GM20000 (cell line): Measurements from ENCODE around the gene TSC22D2.

ENCODE experiments used
- DNase-seq: peaks from one replicate; pipeline ENCODE4 v3.0.0; 2012; ENCODE audit warnings: low spot score
- TF ChIP-seq, protein P1 (sequence below): IDR thresholded peaks from 2 replicates; pipeline ENCODE4 v1.5.1; 2012; ENCODE audit warnings: mild to moderate bottlenecking, control low read depth; ENCODE audit errors: extremely low read depth, missing control alignments

TSC22D2 gene

DNA sequence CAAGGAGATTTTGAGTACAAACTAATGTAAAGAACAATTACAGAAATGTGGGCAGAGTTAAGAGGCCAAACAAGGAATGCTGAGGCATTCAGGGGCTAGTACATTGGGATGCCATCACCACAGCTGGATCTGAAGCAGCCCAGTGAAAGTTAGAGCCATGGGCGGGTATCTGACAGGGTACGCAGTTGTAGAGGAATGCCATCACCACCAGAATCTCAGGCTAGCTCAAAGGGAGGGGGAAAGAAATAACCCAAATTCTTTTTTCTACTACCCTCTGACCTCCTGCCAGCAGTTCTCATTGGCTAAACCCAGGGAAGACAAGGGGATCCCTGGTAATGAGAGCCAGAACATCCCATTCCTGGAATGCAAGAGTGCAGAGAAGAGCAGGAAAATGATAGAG is 9.0 kb upstream of the TSC22D2 start:
- TF ChIP-seq, protein P1, sequence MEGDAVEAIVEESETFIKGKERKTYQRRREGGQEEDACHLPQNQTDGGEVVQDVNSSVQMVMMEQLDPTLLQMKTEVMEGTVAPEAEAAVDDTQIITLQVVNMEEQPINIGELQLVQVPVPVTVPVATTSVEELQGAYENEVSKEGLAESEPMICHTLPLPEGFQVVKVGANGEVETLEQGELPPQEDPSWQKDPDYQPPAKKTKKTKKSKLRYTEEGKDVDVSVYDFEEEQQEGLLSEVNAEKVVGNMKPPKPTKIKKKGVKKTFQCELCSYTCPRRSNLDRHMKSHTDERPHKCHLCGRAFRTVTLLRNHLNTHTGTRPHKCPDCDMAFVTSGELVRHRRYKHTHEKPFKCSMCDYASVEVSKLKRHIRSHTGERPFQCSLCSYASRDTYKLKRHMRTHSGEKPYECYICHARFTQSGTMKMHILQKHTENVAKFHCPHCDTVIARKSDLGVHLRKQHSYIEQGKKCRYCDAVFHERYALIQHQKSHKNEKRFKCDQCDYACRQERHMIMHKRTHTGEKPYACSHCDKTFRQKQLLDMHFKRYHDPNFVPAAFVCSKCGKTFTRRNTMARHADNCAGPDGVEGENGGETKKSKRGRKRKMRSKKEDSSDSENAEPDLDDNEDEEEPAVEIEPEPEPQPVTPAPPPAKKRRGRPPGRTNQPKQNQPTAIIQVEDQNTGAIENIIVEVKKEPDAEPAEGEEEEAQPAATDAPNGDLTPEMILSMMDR, result no peak
- DNase-seq, result no peak

DNA sequence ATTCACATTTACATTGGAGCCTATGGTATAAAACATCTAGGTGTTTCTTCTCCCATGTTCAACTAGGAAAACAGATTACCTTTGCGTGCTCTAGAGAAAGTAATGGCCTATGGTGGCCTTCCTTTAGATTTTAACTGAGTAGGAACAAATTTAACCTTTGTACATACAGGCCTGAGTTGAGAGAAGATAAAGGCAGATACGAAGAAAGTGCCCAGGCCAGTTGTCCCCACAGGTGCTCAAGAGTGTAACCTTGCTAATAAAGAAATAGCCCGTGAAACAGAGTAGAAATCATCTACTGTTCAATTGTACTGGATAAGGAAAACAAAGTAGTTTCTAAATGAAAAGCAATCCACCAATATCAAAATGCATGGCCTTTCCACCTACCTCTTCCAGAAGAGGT is 6.8 kb upstream of the TSC22D2 start:
- TF ChIP-seq, protein P1, result no peak
- DNase-seq, result no peak

DNA sequence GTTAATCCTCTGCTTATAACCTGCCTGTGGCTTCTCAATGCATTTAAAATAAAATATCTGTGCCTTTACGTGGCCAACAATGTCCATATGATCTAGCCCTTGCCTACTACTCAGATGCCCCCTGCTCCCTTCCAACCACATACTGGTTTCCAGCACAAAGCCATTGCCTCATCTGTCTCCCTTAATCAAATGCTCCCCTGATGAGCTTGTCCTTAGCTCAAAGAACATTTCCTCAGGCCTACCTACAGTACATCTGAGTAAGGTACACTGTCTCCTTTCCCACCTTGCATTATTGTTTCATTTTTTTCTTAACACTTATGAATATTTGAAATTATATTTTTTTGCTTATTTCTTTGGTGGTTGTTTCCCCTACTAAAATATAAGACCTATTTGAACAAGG is 5.9 kb upstream of the TSC22D2 start:
- TF ChIP-seq, protein P1, result no peak
- no peak for DNase-seq

DNA sequence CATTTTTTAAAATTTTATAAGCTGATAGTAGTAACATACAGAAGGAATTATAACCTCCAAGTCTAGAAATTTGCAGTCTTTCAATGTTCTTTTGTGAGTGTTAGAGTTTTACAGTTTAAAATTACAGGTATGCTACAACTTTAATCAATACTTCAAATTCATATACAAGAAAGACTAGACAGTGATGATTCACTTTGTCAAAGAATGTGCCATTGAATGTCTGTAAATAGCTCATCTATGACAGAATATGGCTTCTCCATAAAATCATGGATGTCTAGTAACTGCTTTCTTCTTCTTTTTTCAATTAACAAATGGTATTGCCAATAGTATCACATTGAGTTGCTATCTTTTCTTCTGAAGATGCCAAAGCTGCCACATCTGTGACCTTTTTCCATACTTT is 4.1 kb upstream of the TSC22D2 start:
- no peak for DNase-seq
- TF ChIP-seq, protein P1, result no peak

DNA sequence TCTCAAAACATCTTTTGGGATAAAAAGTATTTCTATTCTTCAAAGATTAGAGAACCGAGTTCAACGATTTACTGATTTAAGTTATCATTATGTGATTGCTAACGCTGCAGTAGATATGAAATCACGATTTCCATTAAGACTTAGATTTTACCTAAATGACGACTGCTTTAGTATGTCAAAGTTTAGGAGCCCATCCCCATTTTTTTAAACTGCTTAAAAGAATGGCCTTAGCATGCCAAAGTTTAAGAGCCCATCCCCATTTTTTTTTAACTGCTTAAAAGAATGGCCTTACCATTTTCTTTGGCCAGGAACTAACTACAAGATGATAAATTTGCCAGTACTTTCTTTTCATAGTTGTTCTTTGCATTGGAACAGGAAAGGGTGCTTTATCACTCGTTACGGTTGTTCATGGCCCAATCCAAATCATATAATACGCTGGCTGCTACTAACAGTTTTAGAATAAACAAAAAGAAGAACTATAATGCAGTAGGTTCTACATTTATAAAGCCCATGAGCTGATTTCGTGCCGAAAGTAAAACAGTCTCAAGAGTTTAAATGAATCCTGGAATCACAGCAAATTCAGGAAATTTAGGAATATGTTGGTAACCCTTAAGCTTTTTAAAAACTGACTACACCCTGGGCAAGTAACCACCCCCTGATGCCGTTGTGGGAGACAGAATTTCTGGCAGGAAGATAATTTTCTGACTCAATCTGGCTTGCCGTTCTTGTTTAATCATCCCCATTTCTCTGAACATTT is 869 bp upstream of the TSC22D2 start:
- no peak for DNase-seq
- TF ChIP-seq, protein P1, result no peak

DNA sequence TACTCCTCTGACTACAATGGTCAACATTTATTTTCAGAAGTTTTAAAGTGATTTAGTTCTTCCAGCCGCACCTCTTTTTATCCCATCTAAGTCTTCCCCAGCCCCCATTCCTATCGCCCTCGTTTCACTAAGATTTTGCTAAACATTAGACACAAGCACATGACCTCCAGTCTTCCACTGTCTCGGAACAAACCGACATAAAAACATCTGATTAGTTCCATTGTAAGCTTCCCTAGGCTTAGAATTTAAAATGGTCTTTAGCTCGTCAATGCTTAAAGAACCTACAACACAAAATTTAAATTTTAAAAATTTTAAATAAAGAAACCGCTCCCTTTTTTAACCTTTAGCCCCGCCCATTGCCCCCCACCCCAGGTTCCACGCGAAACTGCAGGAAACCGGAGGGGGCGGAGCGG is 284 bp upstream of the TSC22D2 start:
- TF ChIP-seq, protein P1, result no peak
- DNase-seq, result no peak

DNA sequence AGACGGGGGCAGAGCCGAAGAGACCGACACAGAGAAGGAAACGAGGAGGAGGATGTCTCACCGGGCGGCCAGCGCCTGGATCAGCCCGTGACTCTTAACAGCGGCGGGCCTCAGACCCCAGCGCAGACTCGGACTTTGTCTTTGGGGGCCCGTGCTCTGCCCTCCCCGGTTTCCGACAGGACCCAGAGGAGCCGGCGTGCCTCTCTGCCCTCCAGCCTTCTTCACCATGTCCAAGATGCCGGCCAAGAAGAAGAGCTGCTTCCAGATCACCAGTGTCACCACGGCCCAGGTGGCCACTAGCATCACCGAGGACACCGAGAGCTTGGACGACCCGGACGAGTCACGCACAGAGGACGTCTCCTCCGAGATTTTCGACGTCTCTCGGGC is 1.0 kb downstream of the TSC22D2 start:
- TF ChIP-seq, protein P1, result no peak
- DNase-seq, result no peak
